B cell (primary cell): ENCODE data around the gene VAC14. TPM values are rescaled to one million over a fixed set of nuclear protein-coding genes. Genes with fewer than 3 reads are reported as not detected.

ENCODE experiments used
- ATAC-seq: fragments of 200-7000 bp; cut with Tn5 transposase; one replicate; pipeline ENCODE4 v1.10.0; 2021; ENCODE audit warnings: low read depth, mild to moderate bottlenecking, moderate number of reproducible peaks, moderate library complexity
- CTCF ChIA-PET: fragments of 350-600 bp; sonication (Branson Sonifier 250); formaldehyde crosslinking; loops from one replicate; lab custom pipeline; 2021; ENCODE audit warnings: antibody characterized with exemption, inconsistent platforms; lab: Charles Lee
- POLR2A ChIA-PET: fragments of 350-600 bp; sonication (Branson Sonifier 250); formaldehyde crosslinking; loops from one replicate; lab custom pipeline; 2021; ENCODE audit warnings: antibody characterized with exemption; lab: Charles Lee
- DNase-seq: peaks from one replicate; pipeline ENCODE4 v3.0.0; 2013
- H2AFZ ChIP-seq: 2 replicates; pipeline ENCODE4 v1.6.1; 2012; ENCODE audit warnings: mild to moderate bottlenecking, low read depth, low read length; ENCODE audit not compliant: insufficient read depth, poor library complexity, severe bottlenecking
- H3K27ac ChIP-seq, 2 donors: 1 replicate in 1 of 2; 2 replicates in 1 of 2; pipeline ENCODE4 v1.5.1; 2012 to 2013; ENCODE audit warnings: low read length in 2 of 2, mild to moderate bottlenecking in 2 of 2, moderate library complexity in 1 of 2
- H3K27me3 ChIP-seq, 4 experiments: fragments of 200-600 bp in 1 of 4; sonication (generic) in 1 of 4; replicated peaks in 1 of 4; 1 replicate in 2 of 4; 2 replicates in 2 of 4; pipeline versions ENCODE4 v1.6.1 to v1.7.0; 2013 to 2016; ENCODE audit warnings: low read length in 3 of 4, mild to moderate bottlenecking in 2 of 4, mixed read lengths in 1 of 4, moderate library complexity in 1 of 4; ENCODE audit not compliant: insufficient read depth in 4 of 4, control insufficient read depth in 3 of 4; ENCODE audit errors: control extremely low read depth in 1 of 4
- H3K36me3 ChIP-seq, 2 experiments: replicated peaks in 1 of 2; 1 replicate in 1 of 2; 2 replicates in 1 of 2; pipeline versions ENCODE4 v1.6.1 to v1.7.1; 2013; ENCODE audit warnings: low read length in 1 of 2; ENCODE audit not compliant: insufficient read depth in 2 of 2, control insufficient read depth in 1 of 2; ENCODE audit errors: control extremely low read depth in 1 of 2, extremely low read depth in 1 of 2
- H3K4me1 ChIP-seq, 2 donors: fragments of 200-600 bp in 1 of 2; sonication (generic) in 1 of 2; 1 replicate in 1 of 2; 2 replicates in 1 of 2; pipeline versions ENCODE4 v1.5.1 to v1.6.1; 2013 to 2017; ENCODE audit warnings: low read length in 2 of 2; ENCODE audit not compliant: control insufficient read depth in 2 of 2, insufficient read depth in 2 of 2
- H3K4me2 ChIP-seq: replicated peaks from 2 replicates; pipeline ENCODE3; 2012; ENCODE audit warnings: mild to moderate bottlenecking, low read depth, low read length; ENCODE audit not compliant: poor library complexity, severe bottlenecking
- H3K4me3 ChIP-seq, 5 experiments: fragments of 200-600 bp in 1 of 5; sonication (generic) in 1 of 5; 1 replicate in 3 of 5; 2 replicates in 2 of 5; pipeline versions ENCODE4 v1.5.1 to v1.7.0; 2011 to 2016; ENCODE audit warnings: low read length in 4 of 5, mild to moderate bottlenecking in 4 of 5, low read depth in 2 of 5, control low read depth in 1 of 5, moderate library complexity in 1 of 5; ENCODE audit not compliant: insufficient read depth in 1 of 5; ENCODE audit errors: control extremely low read depth in 1 of 5, extremely low read depth in 1 of 5
- H3K79me2 ChIP-seq: fragments of 200-600 bp; sonication (generic); one replicate; pipeline ENCODE4 v1.6.0; 2016; ENCODE audit warnings: low read length; ENCODE audit not compliant: control insufficient read depth, insufficient read depth
- H3K9ac ChIP-seq: fragments of 200-600 bp; sonication (generic); 2 replicates; pipeline ENCODE4 v1.6.1; 2017; ENCODE audit warnings: mild to moderate bottlenecking, low read length, moderate library complexity
- H3K9me3 ChIP-seq, 3 donors: one replicate each; pipeline versions ENCODE4 v1.6.1 to v1.7.1; 2013; ENCODE audit warnings: low read length in 2 of 3; ENCODE audit not compliant: control insufficient read depth in 2 of 3, insufficient read depth in 1 of 3; ENCODE audit errors: control extremely low read depth in 1 of 3
- H4K20me1 ChIP-seq: 2 replicates; pipeline ENCODE4 v1.6.0; 2012; ENCODE audit warnings: mild to moderate bottlenecking, low read length; ENCODE audit not compliant: insufficient read depth, control insufficient read depth, poor library complexity, severe bottlenecking
- H3K27ac Mint-ChIP-seq: one replicate; pipeline ENCODE4 v1.8.0; 2021; ENCODE audit warnings: mixed read lengths
- H3K27me3 Mint-ChIP-seq: one replicate; pipeline ENCODE4 v1.8.0; 2021; ENCODE audit warnings: mixed read lengths
- H3K4me1 Mint-ChIP-seq: one replicate; pipeline ENCODE4 v1.8.0; 2021; ENCODE audit warnings: mixed read lengths
- H3K4me3 Mint-ChIP-seq: one replicate; pipeline ENCODE4 v1.8.0; 2021; ENCODE audit warnings: mixed read lengths
- H3K9me3 Mint-ChIP-seq: one replicate; pipeline ENCODE4 v1.8.0; 2022; ENCODE audit warnings: mixed read lengths; ENCODE audit not compliant: insufficient read depth
- CTCF ChIP-seq: fragments of 200-600 bp; IDR thresholded peaks from one replicate; pipeline ENCODE4 v1.8.0; 2022; ENCODE audit warnings: antibody characterized with exemption, mild to moderate bottlenecking
- EZH2 ChIP-seq: IDR thresholded peaks from 2 replicates; pipeline ENCODE4 v1.6.1; 2012; ENCODE audit warnings: borderline replicate concordance, low read depth, mild to moderate bottlenecking, moderate library complexity, low read length; ENCODE audit not compliant: insufficient read depth, poor library complexity, severe bottlenecking
- WGBS: methylation state at CpG from one replicate; pipeline ENCODE4 v1.1.5; 2013; ENCODE audit warnings: missing lambda C conversion rate; ENCODE audit not compliant: insufficient coverage; 5-methylcytosine and 5-hydroxymethylcytosine counted together
- intact Hi-C: fragments of 100-400 bp; cut with micrococcal nuclease; formaldehyde crosslinking; loops from one replicate; pipeline ENCODE4 v1.10.0; 2022
- polyA plus RNA-seq: library from polyadenylated mRNA; depleted of rRNA; stranded (reverse); fragments of >200 nt; gene quantifications from 2 replicates; pipeline ENCODE4 v1.2.3, GENCODE V29; 2012
- total RNA-seq, 2 donors: library from RNA; stranded (reverse); fragments of 120-200 nt in 1 of 2; gene quantifications; 1 replicate in 1 of 2; 2 replicates in 1 of 2; pipeline versions ENCODE4 v1.2.3 to v1.2.4, GENCODE V29; 2013 to 2022

The VAC14 gene
- total and polyA plus RNA-seq, 2 donors (not counting 1 experiment from before 2014, with no cell fraction given) = 42.6 to 64.7 TPM

DNA sequence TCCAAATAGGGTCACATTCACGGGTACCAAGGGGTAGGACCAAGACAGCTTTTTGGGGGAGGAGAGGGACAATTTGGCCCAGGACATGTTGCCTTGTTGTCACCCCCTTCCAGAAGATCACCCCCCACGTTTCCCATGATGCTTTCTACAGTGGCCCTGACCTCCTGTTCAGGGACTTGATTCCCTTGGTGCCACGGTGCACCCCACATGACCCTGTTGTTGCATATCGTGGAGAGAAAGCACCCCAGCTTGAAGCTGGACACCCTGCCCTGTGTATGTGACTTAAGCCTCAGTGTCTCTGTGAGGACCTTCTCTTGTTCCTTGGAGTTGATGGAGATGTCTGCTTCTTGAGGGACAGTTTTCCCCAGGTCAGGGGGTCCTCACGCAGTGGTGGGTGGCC lies 142.0 kb downstream of the VAC14 start:
- POLR2A ChIA-PET = no interaction called here
- Histone ChIP-seq H3K9me3 (no peaks in the 10 kb centered on the region), H3K27me3 (no peaks in the 10 kb centered on the region), H3K36me3 (no peaks in the 10 kb centered on the region), H2AFZ (no peak overlapping the region), H3K4me2 (no peak overlapping the region), H3K79me2 (no peaks in the 10 kb centered on the region), H4K20me1 (no peaks in the 10 kb centered on the region), H3K27ac (no peak overlapping the region), H3K9ac (no peak overlapping the region), H3K4me3 (no peak overlapping the region), H3K4me1 (peaks cover under 1 to 3% of the 10 kb centered on the region in 2 donors)
- H3K9me3 Mint-ChIP-seq = no peaks in the 10 kb centered on the region
- intact Hi-C loops = loop anchor here (10.0 kb wide), 1 partner anchor 494 kb away; no protein-coding TSS in a partner anchor
- H3K27ac Mint-ChIP-seq = no peak overlapping the region
- TF ChIP-seq EZH2 = no peak
- TF ChIP-seq CTCF = no peak
- H3K4me3 Mint-ChIP-seq = no peak overlapping the region
- no peak for ATAC-seq
- peaks cover under 1% of the 10 kb centered on the region for H3K27me3 Mint-ChIP-seq
- WGBS = 100% methylated on average over 1 of the region's 5 CpGs
- CTCF ChIA-PET = no interaction called here
- no peak for DNase-seq
- peaks cover under 1% of the 10 kb centered on the region for H3K4me1 Mint-ChIP-seq

DNA sequence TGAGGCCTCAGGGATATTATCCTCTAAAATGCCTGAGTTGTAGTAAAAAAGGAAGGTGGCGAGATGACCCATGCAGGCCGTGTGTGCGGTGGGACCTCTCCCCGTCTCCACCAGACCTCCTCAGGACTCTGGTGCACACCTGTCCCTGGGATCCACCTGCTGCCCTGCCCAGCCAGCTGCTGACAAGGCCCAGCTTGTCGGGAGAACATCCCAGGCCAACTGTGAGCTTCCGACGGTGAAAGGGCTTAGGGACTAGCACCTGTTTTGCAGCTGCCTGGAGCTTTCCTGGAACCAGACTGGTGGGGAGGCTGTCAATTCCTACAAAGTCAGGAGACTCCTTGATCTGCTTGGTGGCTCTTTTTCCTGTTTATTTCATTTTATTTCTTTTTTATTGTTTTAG lies 143.0 kb downstream of the VAC14 start:
- no peaks in the 10 kb centered on the region for H4K20me1 ChIP-seq
- no peak for ATAC-seq
- no peak for DNase-seq
- no peak overlapping the region for H3K27ac Mint-ChIP-seq
- POLR2A ChIA-PET = no interaction called here
- H3K36me3 ChIP-seq = no peaks in the 10 kb centered on the region
- peaks cover 2 to 5% of the 10 kb centered on the region in 2 donors for H3K4me1 ChIP-seq
- intact Hi-C loops = loop anchor here (10.0 kb wide), 1 partner anchor 493 kb away; no protein-coding TSS in a partner anchor
- WGBS = 91% methylated on average over 7 of the region's 7 CpGs
- H3K4me1 Mint-ChIP-seq = peaks cover 4% of the 10 kb centered on the region
- H3K4me3 Mint-ChIP-seq = no peak overlapping the region
- no peaks in the 10 kb centered on the region for H3K9me3 ChIP-seq
- H3K4me2 ChIP-seq = no peak overlapping the region
- H3K27me3 ChIP-seq = no peaks in the 10 kb centered on the region
- no peak overlapping the region for H3K4me3 ChIP-seq
- CTCF ChIA-PET = interaction anchor here (0.6 kb wide), 1 partner anchor 49 kb away, joined by 3 read pairs; no protein-coding TSS in a partner anchor
- no peaks in the 10 kb centered on the region for H3K79me2 ChIP-seq
- no peak overlapping the region for H3K27ac ChIP-seq
- no peaks in the 10 kb centered on the region for H3K9me3 Mint-ChIP-seq
- TF ChIP-seq CTCF (no peak), EZH2 (no peak)
- no peak overlapping the region for H2AFZ ChIP-seq
- H3K9ac ChIP-seq = no peak overlapping the region
- peaks cover 3% of the 10 kb centered on the region for H3K27me3 Mint-ChIP-seq
